Right ventricle myocardium inferior (tissue), 1 donor: ENCODE results near the gene RAMP1. TPM values are rescaled to one million over a fixed set of nuclear protein-coding genes. Genes with fewer than 3 reads are reported as not detected.
"Not testable (repeated sequence)": the region's sequence is repeated elsewhere in the genome, so short reads cannot be mapped to it uniquely, and the experiment has no call there.

Source experiments
- ATAC-seq: fragments of 200-7000 bp; cut with Tn5 transposase; one replicate; pipeline ENCODE4 v1.9.1; 2020; ENCODE audit warnings: mild to moderate bottlenecking, moderate library complexity
- DNase-seq: peaks from one replicate; pipeline ENCODE4 v3.0.0; 2021; ENCODE audit errors: missing footprints
- intact Hi-C: fragments of 100-400 bp; cut with DNase I; formaldehyde crosslinking; loops from one replicate; pipeline ENCODE4 v1.11.0; 2022
- long read RNA-seq: library from polyadenylated mRNA; unstranded; transcript quantifications from one replicate; pipeline ENCODE4 v2.0.0, GENCODE V29; 2021
- total RNA-seq: library from RNA; stranded (reverse); fragmentation: NEBNext Ultra II Directional; extraction: Animal tissue kit (Norgen Biotek cat#: 25700); gene quantifications from one replicate; pipeline ENCODE4 v1.2.1, GENCODE V29; 2021
- donor health status: DM: no; HTN: yes; CAD: no; lungs with severe emphysema.

RAMP1 gene
- total RNA-seq, result 139 TPM
- long read RNA-seq, transcript RAMP1-202 (3 exons, 650 nt), result minor isoform, 5 of 59 reads
- long read RNA-seq, transcript RAMP1-201 (3 exons, 910 nt), result major isoform, 43 of 59 reads
- long read RNA-seq, partial matches to known transcripts, result 6 of 59 reads
- long read RNA-seq, other reads (novel, unspliced or antisense), result 5 of 59 reads

- intact Hi-C loops, result loop anchor here (2.0 to 10.0 kb wide), 6 partner anchors 45 to 403 kb away; partner anchors contain the start of genes HES6, KLHL30 and UBE2F
- DNase-seq, result no peak
- peak; percentile 56 for ATAC-seq
Observed at GRCh38 chr2:237859533-237860272, at the start of gene RAMP1. Gene RAMP1 (plus strand): TSS chr2:237859623. CDS start chr2:237859676, 53 bp downstream.

GRCh38 chr2:237815637-237816036 lies 43.8 kb upstream of the RAMP1 start:
- ATAC-seq (no peak), DNase-seq (no peak)

GRCh38 chr2:237816531-237816930 lies 42.9 kb upstream of the RAMP1 start:
- no peak for ATAC-seq
- no peak for DNase-seq
- intact Hi-C loops, result no loop called here

More at GRCh38 chr2:237815637-237816036, 43.8 kb upstream of the RAMP1 start:
- intact Hi-C loops, result no loop called here

GRCh38 chr2:237818066-237818473 lies 41.4 kb upstream of the RAMP1 start:
- intact Hi-C loops, result no loop called here

GRCh38 chr2:237819231-237819630 lies 40.2 kb upstream of the RAMP1 start:
- DNase-seq, result no peak
- no peak for ATAC-seq
- intact Hi-C loops, result no loop called here

More at GRCh38 chr2:237818066-237818473, 41.4 kb upstream of the RAMP1 start:
- no peak for ATAC-seq
- no peak for DNase-seq

- DNase-seq (no peak), ATAC-seq (no peak)
- intact Hi-C loops, result no loop called here
Observed at GRCh38 chr2:237820421-237820820, 39.0 kb upstream of the RAMP1 start.

GRCh38 chr2:237823544-237823943 lies 35.9 kb upstream of the RAMP1 start:
- intact Hi-C loops, result no loop called here
- ATAC-seq, result no peak

GRCh38 chr2:237824085-237824484 lies 35.3 kb upstream of the RAMP1 start:
- intact Hi-C loops, result no loop called here
- DNase-seq (no peak), ATAC-seq (no peak)

More at GRCh38 chr2:237823544-237823943, 35.9 kb upstream of the RAMP1 start:
- no peak for DNase-seq

- intact Hi-C loops, result no loop called here
- ATAC-seq, result no peak
- DNase-seq, result no peak
Observed at GRCh38 chr2:237827421-237827987, 31.9 kb upstream of the RAMP1 start.

- no peak for ATAC-seq
- intact Hi-C loops, result no loop called here
- DNase-seq, result no peak
Observed at GRCh38 chr2:237830522-237830921, 28.9 kb upstream of the RAMP1 start.

GRCh38 chr2:237833546-237833945 lies 25.9 kb upstream of the RAMP1 start:
- ATAC-seq (no peak), DNase-seq (no peak)
- intact Hi-C loops, result no loop called here

- DNase-seq, result no peak
- ATAC-seq, result no peak
- intact Hi-C loops, result no loop called here
Observed at GRCh38 chr2:237835372-237835771, 24.1 kb upstream of the RAMP1 start.

- no peak for DNase-seq
- ATAC-seq, result no peak
- intact Hi-C loops, result no loop called here
Observed at GRCh38 chr2:237841051-237841450, 18.4 kb upstream of the RAMP1 start.

GRCh38 chr2:237848940-237849339 lies 10.5 kb upstream of the RAMP1 start:
- DNase-seq, intact Hi-C loops, ATAC-seq: not testable (repeated sequence)

- DNase-seq (no peak), ATAC-seq (no peak)
- intact Hi-C loops, result loop anchor here (10.0 kb wide), 1 partner anchor 161 kb away; no protein-coding TSS in a partner anchor
Observed at GRCh38 chr2:237854295-237854694, 5.1 kb upstream of the RAMP1 start.

GRCh38 chr2:237857791-237858190 lies 1.6 kb upstream of the RAMP1 start:
- intact Hi-C loops, result loop anchor here (2.0 to 10.0 kb wide), 6 partner anchors 47 to 405 kb away; partner anchors contain the start of genes HES6, KLHL30 and UBE2F
- ATAC-seq, result no peak

GRCh38 chr2:237858294-237859081 lies 935 bp upstream of the RAMP1 start:
- intact Hi-C loops, result loop anchor here (2.0 to 10.0 kb wide), 6 partner anchors 46 to 404 kb away; partner anchors contain the start of genes HES6, KLHL30 and UBE2F
- DNase-seq (no peak), ATAC-seq (peak; percentile 81)

More at GRCh38 chr2:237857791-237858190, 1.6 kb upstream of the RAMP1 start:
- DNase-seq, result no peak

- intact Hi-C loops, result loop anchor here (2.0 to 10.0 kb wide), 6 partner anchors 46 to 404 kb away; partner anchors contain the start of genes HES6, KLHL30 and UBE2F
- DNase-seq (no peak), ATAC-seq (no peak)
Observed at GRCh38 chr2:237859082-237859433, 365 bp upstream of the RAMP1 start.
